ENCODE measurements around the gene TNKS2. TPM values are rescaled to one million over a fixed set of nuclear protein-coding genes. Genes with fewer than 3 reads are reported as not detected.

The TNKS2 gene
- total and polyA plus RNA-seq, 2 donors (not counting 1 experiment from before 2014, with no cell fraction given): 17.5 to 45.8 TPM

- H3K27ac ChIP-seq (ENCODE audit: low read length in 2 of 2): no peak overlapping the region
- POLR2A ChIA-PET: no interaction called here
- no peaks in the 10 kb centered on the region for H3K9me3 ChIP-seq (ENCODE audit: control extremely low read depth in 1 of 3, control insufficient read depth in 2 of 3, insufficient read depth in 1 of 3, low read length in 2 of 3)
- no peak overlapping the region for H3K4me3 Mint-ChIP-seq
- no peak overlapping the region for H3K4me2 ChIP-seq (replicated peaks; ENCODE audit: low read depth, low read length, poor library complexity, severe bottlenecking)
- no peaks in the 10 kb centered on the region for H3K79me2 ChIP-seq (ENCODE audit: control insufficient read depth, insufficient read depth, low read length)
- H3K9me3 Mint-ChIP-seq (ENCODE audit: insufficient read depth): no peaks in the 10 kb centered on the region
- WGBS (ENCODE audit: insufficient coverage): 84% methylated on average over 2 of the region's 2 CpGs
- no peaks in the 10 kb centered on the region for H3K4me1 Mint-ChIP-seq
- H3K4me1 ChIP-seq (ENCODE audit: control insufficient read depth in 2 of 2, insufficient read depth in 2 of 2, low read length in 2 of 2): no peaks in the 10 kb centered on the region
- H3K27me3 ChIP-seq (replicated peaks in 1 of 4; ENCODE audit: control extremely low read depth in 1 of 4, control insufficient read depth in 3 of 4, insufficient read depth in 4 of 4, low read length in 3 of 4): peaks cover 0 to 9% (median 4%) of the 10 kb centered on the region in 4 experiments
- H3K27me3 Mint-ChIP-seq: no peaks in the 10 kb centered on the region
- intact Hi-C loops (cut with micrococcal nuclease): no loop called here
- H3K36me3 ChIP-seq (replicated peaks in 1 of 2; ENCODE audit: control extremely low read depth in 1 of 2, control insufficient read depth in 1 of 2, extremely low read depth in 1 of 2, insufficient read depth in 2 of 2, low read length in 1 of 2): no peaks in the 10 kb centered on the region
- CTCF ChIA-PET: interaction anchor here (0.9 kb wide), 1 partner anchor 16 kb away, joined by 3 read pairs; no protein-coding TSS in a partner anchor
- DNase-seq (no peak), ATAC-seq (ENCODE audit: low read depth) (no peak)
- H3K27ac Mint-ChIP-seq: no peak overlapping the region
- no peak overlapping the region for H2AFZ ChIP-seq (ENCODE audit: insufficient read depth, low read depth, low read length, poor library complexity, severe bottlenecking)
- no peak overlapping the region for H3K9ac ChIP-seq (ENCODE audit: low read length)
- H4K20me1 ChIP-seq (ENCODE audit: control insufficient read depth, insufficient read depth, low read length, poor library complexity, severe bottlenecking): no peaks in the 10 kb centered on the region
- no peak for TF ChIP-seq EZH2 (IDR thresholded peaks at IDR 0.05; ENCODE audit: borderline replicate concordance, insufficient read depth, low read depth, low read length, poor library complexity, severe bottlenecking)
- TF ChIP-seq CTCF (IDR thresholded peaks at IDR 0.05): no peak
- no peak overlapping the region for H3K4me3 ChIP-seq (ENCODE audit: control extremely low read depth in 1 of 5, extremely low read depth in 1 of 5, insufficient read depth in 1 of 5, low read depth in 2 of 5, low read length in 4 of 5)
Measured at GRCh38 chr10:91774571-91774970, 23.7 kb upstream of the TNKS2 start.

- Mint-ChIP-seq H3K4me1 (no peaks in the 10 kb centered on the region), H3K27me3 (no peaks in the 10 kb centered on the region), H3K9me3 (ENCODE audit: insufficient read depth) (no peaks in the 10 kb centered on the region), H3K27ac (no peak overlapping the region), H3K4me3 (no peak overlapping the region)
- ChIA-PET POLR2A (no interaction called here), CTCF (interaction anchor here (0.9 kb wide), 1 partner anchor 17 kb away, joined by 3 read pairs; no protein-coding TSS in a partner anchor)
- Histone ChIP-seq H3K36me3 (replicated peaks in 1 of 2; ENCODE audit: control extremely low read depth in 1 of 2, control insufficient read depth in 1 of 2, extremely low read depth in 1 of 2, insufficient read depth in 2 of 2, low read length in 1 of 2) (no peaks in the 10 kb centered on the region), H3K79me2 (ENCODE audit: control insufficient read depth, insufficient read depth, low read length) (no peaks in the 10 kb centered on the region), H2AFZ (ENCODE audit: insufficient read depth, low read depth, low read length, poor library complexity, severe bottlenecking) (no peak overlapping the region), H3K9me3 (ENCODE audit: control extremely low read depth in 1 of 3, control insufficient read depth in 2 of 3, insufficient read depth in 1 of 3, low read length in 2 of 3) (no peaks in the 10 kb centered on the region), H3K4me1 (ENCODE audit: control insufficient read depth in 2 of 2, insufficient read depth in 2 of 2, low read length in 2 of 2) (no peaks in the 10 kb centered on the region), H3K4me2 (replicated peaks; ENCODE audit: low read depth, low read length, poor library complexity, severe bottlenecking) (no peak overlapping the region), H3K27me3 (replicated peaks in 1 of 4; ENCODE audit: control extremely low read depth in 1 of 4, control insufficient read depth in 3 of 4, insufficient read depth in 4 of 4, low read length in 3 of 4) (peaks cover 0 to 9% (median 4%) of the 10 kb centered on the region in 4 experiments), H4K20me1 (ENCODE audit: control insufficient read depth, insufficient read depth, low read length, poor library complexity, severe bottlenecking) (no peaks in the 10 kb centered on the region), H3K9ac (ENCODE audit: low read length) (no peak overlapping the region), H3K27ac (ENCODE audit: low read length in 2 of 2) (no peak overlapping the region), H3K4me3 (ENCODE audit: control extremely low read depth in 1 of 5, extremely low read depth in 1 of 5, insufficient read depth in 1 of 5, low read depth in 2 of 5, low read length in 4 of 5) (no peak overlapping the region)
- intact Hi-C loops (cut with micrococcal nuclease): no loop called here
- TF ChIP-seq EZH2 (IDR thresholded peaks at IDR 0.05; ENCODE audit: borderline replicate concordance, insufficient read depth, low read depth, low read length, poor library complexity, severe bottlenecking) (no peak), CTCF (IDR thresholded peaks at IDR 0.05) (no peak)
- ATAC-seq (ENCODE audit: low read depth) (no peak), DNase-seq (no peak)
- WGBS (ENCODE audit: insufficient coverage): no CpG with 5 or more reads among the region's 2 CpGs
Measured at GRCh38 chr10:91775731-91776130, 22.5 kb upstream of the TNKS2 start.

All from B cell (primary cell).